ENCODE results near the gene NCAM2.

DNA sequence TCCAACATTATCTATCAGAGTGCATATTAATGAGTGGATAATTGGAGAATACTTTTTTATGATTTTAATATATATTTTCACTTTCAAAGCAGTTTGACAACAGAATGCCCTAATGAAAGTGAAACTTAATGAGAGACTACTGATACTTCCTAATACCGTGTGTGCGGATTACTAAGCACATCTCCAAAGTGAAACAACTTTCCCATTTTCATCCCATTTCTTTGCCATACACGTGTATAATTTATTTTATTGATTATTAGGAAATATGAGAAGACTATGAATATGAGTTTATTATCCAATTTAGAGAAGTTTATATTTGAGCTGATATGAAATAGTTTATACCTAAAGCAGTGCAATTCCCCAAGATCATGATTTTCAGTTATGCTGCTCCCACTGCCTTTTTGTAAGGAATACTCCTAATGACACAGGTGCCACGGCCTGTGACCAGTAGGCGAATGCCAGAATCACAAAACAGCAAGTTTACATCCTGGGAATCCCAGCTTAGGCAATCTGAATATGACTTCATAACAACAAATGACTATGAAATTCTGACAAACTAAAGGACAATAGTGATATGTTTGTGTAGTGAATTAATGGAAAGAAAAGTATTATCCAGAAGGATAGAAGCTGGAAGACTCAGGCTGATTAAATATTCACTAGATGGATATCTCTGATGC lies 202.9 kb downstream of the NCAM2 start:
- TF ChIP-seq, protein P1, sequence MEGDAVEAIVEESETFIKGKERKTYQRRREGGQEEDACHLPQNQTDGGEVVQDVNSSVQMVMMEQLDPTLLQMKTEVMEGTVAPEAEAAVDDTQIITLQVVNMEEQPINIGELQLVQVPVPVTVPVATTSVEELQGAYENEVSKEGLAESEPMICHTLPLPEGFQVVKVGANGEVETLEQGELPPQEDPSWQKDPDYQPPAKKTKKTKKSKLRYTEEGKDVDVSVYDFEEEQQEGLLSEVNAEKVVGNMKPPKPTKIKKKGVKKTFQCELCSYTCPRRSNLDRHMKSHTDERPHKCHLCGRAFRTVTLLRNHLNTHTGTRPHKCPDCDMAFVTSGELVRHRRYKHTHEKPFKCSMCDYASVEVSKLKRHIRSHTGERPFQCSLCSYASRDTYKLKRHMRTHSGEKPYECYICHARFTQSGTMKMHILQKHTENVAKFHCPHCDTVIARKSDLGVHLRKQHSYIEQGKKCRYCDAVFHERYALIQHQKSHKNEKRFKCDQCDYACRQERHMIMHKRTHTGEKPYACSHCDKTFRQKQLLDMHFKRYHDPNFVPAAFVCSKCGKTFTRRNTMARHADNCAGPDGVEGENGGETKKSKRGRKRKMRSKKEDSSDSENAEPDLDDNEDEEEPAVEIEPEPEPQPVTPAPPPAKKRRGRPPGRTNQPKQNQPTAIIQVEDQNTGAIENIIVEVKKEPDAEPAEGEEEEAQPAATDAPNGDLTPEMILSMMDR (IDR thresholded peaks at IDR 0.05; ENCODE audit: poor library complexity): no peak
- TF ChIP-seq EZH2phosphoT487 (IDR thresholded peaks at IDR 0.05; ENCODE audit: low read depth, severe bottlenecking, unreplicated experiment) (no peak), EZH2 (IDR thresholded peaks at IDR 0.05; ENCODE audit: borderline replicate concordance) (no peak)

Measured in hepatocyte (in vitro differentiated cells).